ENCODE results near the gene LRRC49.
"Not testable (repeated sequence)": the region's sequence is repeated elsewhere in the genome, so short reads cannot be mapped to it uniquely, and the experiment has no call there.

LRRC49 gene

GRCh38 chr15:70995383-70995970, 102.9 kb downstream of the LRRC49 start:
- no peak for DNase-seq (ENCODE audit: low read depth)

GRCh38 chr15:70998319-70998718, 105.7 kb downstream of the LRRC49 start:
- DNase-seq (ENCODE audit: low read depth): no peak

GRCh38 chr15:71002316-71002715, 109.7 kb downstream of the LRRC49 start:
- DNase-seq (ENCODE audit: low read depth): no peak

DNA sequence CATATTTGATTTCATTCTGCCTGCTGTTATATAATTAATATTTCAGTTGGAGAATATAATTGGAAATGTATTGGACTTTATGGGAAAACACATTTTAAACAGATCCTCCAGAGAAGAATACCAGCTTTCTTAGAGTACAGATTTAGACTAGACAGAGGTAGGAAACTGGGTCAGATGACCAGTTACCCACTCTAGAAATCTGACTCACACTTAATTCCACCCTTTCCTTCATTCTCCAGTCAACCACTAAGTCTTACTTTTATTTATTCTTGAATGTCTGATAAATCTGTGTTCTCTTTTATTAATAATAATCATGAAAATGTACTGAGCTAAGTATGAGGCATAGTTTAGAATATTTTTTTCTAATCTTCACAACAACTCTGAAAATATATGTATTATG, 110.7 kb downstream of the LRRC49 start:
- no peak for DNase-seq (ENCODE audit: low read depth)

- DNase-seq (ENCODE audit: low read depth): not testable (repeated sequence)
These were observed 111.9 kb downstream of the LRRC49 start for GRCh38 chr15:71004506-71004905.

DNA sequence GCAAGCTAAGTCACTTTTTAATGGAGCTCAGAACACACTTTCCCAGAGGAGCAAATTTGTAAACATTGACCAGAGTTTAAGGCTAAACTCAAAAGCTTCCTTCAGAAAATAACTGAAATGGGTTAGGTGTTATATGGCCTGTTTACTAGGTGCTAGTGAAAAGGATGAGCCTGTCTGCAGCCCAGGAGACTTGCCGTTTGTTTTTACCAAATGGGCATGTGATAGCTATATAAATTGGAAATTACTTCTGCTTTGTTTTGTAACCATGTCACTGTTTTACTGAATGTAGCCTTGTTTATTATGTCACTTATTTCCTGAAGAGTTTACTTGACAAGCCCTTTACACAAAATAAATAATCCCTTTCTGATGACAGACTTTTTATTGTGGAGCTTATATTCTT, 113.3 kb downstream of the LRRC49 start:
- DNase-seq (ENCODE audit: low read depth): no peak

DNA sequence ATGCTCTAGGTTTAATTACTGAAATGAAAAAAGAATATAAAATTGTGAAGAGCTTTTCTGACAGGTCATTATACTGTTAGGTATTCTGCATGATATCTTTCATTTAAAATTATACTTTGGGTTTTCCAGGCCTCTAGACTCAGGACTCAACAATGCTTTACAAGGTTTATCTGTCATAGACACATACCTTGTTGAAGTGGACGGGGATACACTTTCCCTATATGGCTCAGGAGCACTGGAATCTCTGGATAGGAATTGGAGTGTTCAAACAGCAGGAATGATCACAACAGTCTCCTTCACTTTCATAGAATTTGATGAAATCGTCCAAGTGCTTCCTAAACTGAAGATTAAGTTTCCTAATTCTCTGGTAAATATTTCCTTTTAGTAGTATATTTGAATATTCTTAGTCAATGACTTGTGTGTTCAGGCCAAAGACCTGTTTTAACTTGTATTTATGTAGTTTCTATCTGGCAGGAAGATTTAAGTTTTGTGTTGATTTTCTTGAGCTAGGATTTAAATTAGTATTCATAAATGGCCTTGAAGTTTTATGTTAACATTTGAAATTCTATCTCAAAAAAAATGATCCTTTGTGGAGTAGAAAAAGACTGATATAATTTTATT, 115.7 kb downstream of the LRRC49 start:
- no peak for DNase-seq (ENCODE audit: low read depth)

DNA sequence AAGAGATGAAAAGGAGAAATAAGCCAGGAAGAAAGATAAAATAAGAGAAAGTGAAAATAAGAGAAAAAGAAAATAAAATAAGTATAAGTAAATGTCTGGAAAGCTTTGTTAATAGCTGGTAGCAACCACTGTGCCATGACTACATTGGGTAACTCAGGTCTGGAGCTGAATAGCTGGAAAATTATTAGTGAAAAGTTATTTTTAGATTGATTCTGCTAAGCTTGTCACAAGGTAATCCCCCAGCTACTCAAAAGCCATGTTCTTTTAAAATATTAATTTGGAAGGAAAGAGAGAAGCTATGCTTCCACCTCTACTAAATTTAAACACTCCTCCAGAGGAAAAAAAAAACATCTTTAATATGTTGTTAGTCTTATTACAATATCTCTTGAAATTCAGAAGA, 117.8 kb downstream of the LRRC49 start:
- no peak for DNase-seq (ENCODE audit: low read depth)

DNA sequence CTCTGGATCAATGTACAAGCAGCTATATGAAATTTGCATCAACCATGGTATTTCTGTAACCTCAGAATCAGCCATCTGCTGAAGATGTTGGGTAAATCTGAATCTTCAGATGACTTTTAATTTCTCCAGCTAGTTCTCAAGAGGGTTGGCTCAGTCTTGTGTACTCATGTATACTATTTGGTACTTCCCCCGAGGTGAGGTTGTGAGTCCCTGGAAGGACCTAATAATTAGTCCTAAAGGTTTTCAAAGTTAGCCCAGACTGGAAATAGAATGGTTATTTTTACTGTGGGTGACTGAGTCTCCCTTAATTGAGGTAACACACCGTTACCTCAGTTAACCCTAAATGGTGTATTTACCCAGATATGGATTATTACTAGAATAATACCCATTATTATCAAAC, 118.4 kb downstream of the LRRC49 start:
- DNase-seq (ENCODE audit: low read depth): no peak

- no peak for DNase-seq (ENCODE audit: low read depth)
These were observed 119.0 kb downstream of the LRRC49 start for GRCh38 chr15:71011503-71012155.

DNA sequence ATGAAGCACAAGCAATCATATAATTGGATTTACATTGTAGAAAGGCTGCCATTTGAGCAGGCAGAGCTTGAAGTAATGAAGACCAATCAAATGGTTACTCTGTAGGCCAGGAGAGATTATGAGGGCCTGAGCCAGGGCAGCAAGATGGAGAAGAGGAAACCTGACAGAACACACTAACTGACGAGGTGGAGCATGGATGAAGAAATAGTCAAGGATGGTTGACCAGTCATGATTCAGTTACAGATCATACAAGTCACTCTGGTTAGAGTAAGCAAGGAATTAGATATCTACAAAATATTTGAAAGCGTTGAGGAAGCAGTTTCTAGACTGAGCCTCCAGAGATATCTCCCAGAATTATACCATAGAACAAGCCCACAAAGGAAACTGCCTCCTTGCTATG, 120.8 kb downstream of the LRRC49 start:
- DNase-seq (ENCODE audit: low read depth): no peak

DNA sequence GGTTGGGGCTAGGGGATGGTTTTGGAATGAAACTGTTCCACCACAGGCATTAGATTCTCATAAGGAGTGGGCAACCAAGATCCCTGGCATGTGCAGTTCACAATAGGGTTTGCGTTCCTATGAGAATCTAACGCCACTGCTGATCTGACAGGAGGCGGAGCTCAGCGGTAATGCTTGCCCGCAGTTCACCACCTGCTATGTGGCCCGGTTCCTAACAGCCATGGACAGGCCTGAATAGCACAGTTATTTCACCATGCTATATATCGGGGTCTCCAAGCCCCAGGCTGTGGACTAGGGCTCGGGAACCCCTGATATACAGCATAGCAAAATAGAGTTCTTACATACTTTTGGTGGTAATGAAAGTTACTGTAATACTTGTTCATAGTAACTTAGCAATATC, 122.7 kb downstream of the LRRC49 start:
- no peak for DNase-seq (ENCODE audit: low read depth)

- DNase-seq (ENCODE audit: low read depth): not testable (repeated sequence)
These were observed 138.6 kb downstream of the LRRC49 start for GRCh38 chr15:71031232-71031631.

GRCh38 chr15:71035478-71035877, 142.9 kb downstream of the LRRC49 start:
- not testable (repeated sequence) for DNase-seq (ENCODE audit: low read depth)

DNA sequence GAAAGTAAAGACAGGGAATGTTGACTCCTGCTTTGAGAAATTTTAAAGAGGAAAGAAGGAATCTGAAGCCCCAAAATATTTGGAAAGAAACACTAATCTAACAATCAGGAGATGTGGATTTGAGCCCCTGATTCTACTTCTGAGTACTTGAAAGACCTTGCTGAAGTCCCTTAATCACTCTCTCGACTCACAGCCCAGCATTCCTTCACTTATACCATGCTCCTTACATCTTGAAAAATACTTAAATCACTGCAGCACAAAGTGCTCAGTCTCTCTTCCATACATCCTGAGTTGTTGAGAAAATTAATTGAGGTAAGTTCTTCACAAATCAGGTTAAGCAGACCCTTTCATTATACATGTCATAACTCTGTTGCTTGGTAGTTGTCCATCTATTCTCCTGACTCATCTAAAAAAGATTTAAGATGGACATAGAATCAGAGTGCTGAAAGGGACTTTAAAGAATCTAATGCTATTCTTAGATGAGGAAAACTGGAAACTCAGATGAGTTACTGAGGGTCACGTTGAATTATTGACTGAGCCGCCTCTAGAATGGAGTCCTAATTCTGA, 149.8 kb downstream of the LRRC49 start:
- DNase-seq (ENCODE audit: low read depth): no peak

DNA sequence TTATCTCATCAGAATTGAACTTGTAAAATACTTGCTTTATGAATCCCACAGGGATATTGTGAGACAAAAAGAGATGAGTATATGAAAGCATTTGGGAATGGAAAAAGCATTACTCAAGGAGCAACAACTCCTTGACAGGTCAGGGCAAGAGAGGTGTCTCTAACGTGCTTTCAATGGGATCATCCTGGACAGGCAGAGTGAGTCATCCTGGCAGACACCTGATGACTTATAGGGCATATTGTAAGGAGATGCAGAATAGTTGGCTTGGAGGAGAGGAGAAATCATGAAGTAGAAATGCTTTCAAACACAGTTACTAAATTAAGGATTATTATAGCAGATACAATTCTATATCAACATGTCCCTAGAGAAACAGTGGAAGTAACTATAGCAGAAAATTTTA, 150.7 kb downstream of the LRRC49 start:
- no peak for DNase-seq (ENCODE audit: low read depth)

- DNase-seq (ENCODE audit: low read depth): no peak
These were observed 151.4 kb downstream of the LRRC49 start for GRCh38 chr15:71044006-71044405.

DNA sequence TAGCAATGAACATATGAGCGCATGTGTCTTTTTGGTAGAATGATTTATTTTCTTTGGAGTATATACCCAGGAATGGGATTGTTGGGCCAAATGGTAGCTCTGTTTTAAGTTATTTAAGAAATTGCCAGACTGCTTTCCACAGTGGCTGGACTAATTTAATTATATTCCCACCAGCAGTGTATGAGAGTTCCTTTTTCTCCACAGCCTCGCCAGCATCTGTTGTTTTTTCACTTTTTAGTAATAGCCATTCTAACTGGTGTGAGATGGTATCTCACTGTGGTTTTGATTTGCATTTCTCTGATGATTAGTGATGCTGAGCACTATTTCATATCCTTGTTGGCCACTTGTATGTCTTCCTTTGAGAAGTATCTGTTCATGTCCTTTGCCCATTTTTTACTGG, 153.5 kb downstream of the LRRC49 start:
- DNase-seq (ENCODE audit: low read depth): not testable (repeated sequence)

GRCh38 chr15:71048913-71049675, 156.5 kb downstream of the LRRC49 start:
- no peak for DNase-seq (ENCODE audit: low read depth)

- DNase-seq (ENCODE audit: low read depth): no peak
These were observed 157.2 kb downstream of the LRRC49 start for GRCh38 chr15:71049706-71050422.

- no peak for DNase-seq (ENCODE audit: low read depth)
These were observed 157.8 kb downstream of the LRRC49 start for GRCh38 chr15:71050461-71050860.

GRCh38 chr15:71051539-71051938, 158.9 kb downstream of the LRRC49 start:
- DNase-seq (ENCODE audit: low read depth): no peak
